ENCODE measurements around the gene USP10.

Gene USP10

DNA sequence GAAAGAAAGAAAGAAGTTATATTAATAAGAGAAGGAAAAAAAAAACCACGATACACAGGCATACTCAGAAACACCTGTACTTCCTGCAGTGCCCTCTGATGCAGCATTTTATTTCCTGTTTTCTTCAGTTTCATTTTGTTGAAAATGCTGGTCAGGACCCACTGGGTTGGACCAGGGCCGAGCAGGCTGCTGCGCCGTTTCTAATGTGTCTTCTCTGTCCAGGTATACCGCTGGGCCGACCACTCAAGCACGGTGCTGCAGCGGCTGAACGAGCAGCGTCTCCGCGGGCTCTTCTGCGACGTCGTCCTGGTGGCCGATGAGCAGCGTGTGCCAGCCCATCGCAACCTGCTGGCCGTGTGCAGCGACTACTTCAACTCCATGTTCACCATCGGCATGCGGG is 43.2 kb upstream of the USP10 start:
- Histone ChIP-seq H3K23ac (ENCODE audit: low read length) (no peak overlapping the region), H3K4me2 (ENCODE audit: low read length) (no peak overlapping the region), H4K8ac (ENCODE audit: low read depth, low read length) (no peak overlapping the region), H4K5ac (ENCODE audit: low read length) (no peak overlapping the region), H3K27ac (ENCODE audit: low read depth, low read length) (no peak overlapping the region), H3K4me1 (ENCODE audit: control insufficient read depth, low read depth, low read length) (no peaks in the 10 kb centered on the region), H3K4ac (ENCODE audit: low read depth, low read length) (no peak overlapping the region), H2AK5ac (ENCODE audit: low read length) (no peak overlapping the region), H3K56ac (ENCODE audit: low read length) (no peak overlapping the region), H2BK5ac (ENCODE audit: low read length) (no peak overlapping the region), H3K4me3 (ENCODE audit: low read length) (no peak overlapping the region), H3K36me3 (ENCODE audit: control insufficient read depth, insufficient read depth, low read length) (peaks cover 2% of the 10 kb centered on the region), H3K27me3 (ENCODE audit: insufficient read depth, low read length, poor library complexity) (no peaks in the 10 kb centered on the region), H3K79me2 (ENCODE audit: control insufficient read depth, insufficient read depth, low read length) (no peaks in the 10 kb centered on the region), H3K18ac (ENCODE audit: low read length) (no peak overlapping the region), H3K79me1 (ENCODE audit: low read length) (no peaks in the 10 kb centered on the region), H3K9ac (ENCODE audit: low read length) (no peak overlapping the region), H2BK15ac (replicated peaks; ENCODE audit: low read depth) (no peak overlapping the region), H2BK120ac (ENCODE audit: low read depth, low read length) (no peak overlapping the region)
- no peak for DNase-seq
- no CpG with 5 or more reads among the region's 22 CpGs for WGBS (ENCODE audit: extremely low coverage, insufficient coverage, low lambda C conversion rate)

DNA sequence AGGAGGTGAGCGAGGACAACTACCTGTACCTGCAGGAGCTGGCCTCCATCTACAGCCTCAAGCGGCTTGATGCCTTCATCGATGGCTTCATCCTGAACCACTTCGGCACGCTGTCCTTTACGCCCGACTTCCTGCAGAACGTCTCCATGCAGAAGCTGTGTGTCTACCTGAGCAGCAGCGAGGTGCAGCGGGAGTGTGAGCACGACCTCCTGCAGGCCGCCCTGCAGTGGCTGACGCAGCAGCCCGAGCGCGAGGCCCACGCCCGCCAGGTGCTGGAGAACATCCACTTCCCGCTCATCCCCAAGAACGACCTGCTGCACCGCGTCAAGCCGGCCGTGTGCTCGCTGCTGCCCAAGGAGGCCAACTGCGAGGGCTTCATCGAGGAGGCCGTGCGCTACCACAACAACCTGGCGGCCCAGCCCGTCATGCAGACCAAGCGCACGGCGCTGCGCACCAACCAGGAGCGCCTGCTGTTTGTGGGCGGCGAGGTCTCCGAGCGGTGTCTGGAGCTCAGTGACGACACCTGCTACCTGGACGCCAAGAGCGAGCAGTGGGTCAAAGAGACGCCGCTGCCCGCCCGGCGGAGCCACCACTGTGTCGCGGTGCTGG is 42.5 kb upstream of the USP10 start:
- Histone ChIP-seq H2BK120ac (ENCODE audit: low read depth, low read length) (no peak overlapping the region), H3K4me3 (ENCODE audit: low read length) (no peak overlapping the region), H3K4ac (ENCODE audit: low read depth, low read length) (no peak overlapping the region), H2AK5ac (ENCODE audit: low read length) (no peak overlapping the region), H3K36me3 (ENCODE audit: control insufficient read depth, insufficient read depth, low read length) (peaks cover 2% of the 10 kb centered on the region), H3K56ac (ENCODE audit: low read length) (no peak overlapping the region), H3K27me3 (ENCODE audit: insufficient read depth, low read length, poor library complexity) (no peaks in the 10 kb centered on the region), H3K79me2 (ENCODE audit: control insufficient read depth, insufficient read depth, low read length) (no peaks in the 10 kb centered on the region), H3K27ac (ENCODE audit: low read depth, low read length) (no peak overlapping the region), H3K79me1 (ENCODE audit: low read length) (no peaks in the 10 kb centered on the region), H3K23ac (ENCODE audit: low read length) (no peak overlapping the region), H2BK15ac (replicated peaks; ENCODE audit: low read depth) (no peak overlapping the region), H4K5ac (ENCODE audit: low read length) (no peak overlapping the region), H2BK5ac (ENCODE audit: low read length) (no peak overlapping the region), H3K4me1 (ENCODE audit: control insufficient read depth, low read depth, low read length) (no peaks in the 10 kb centered on the region), H3K18ac (ENCODE audit: low read length) (no peak overlapping the region), H4K8ac (ENCODE audit: low read depth, low read length) (no peak overlapping the region), H3K9ac (ENCODE audit: low read length) (no peak overlapping the region), H3K4me2 (ENCODE audit: low read length) (no peak overlapping the region)
- DNase-seq: no peak
- WGBS (ENCODE audit: extremely low coverage, insufficient coverage, low lambda C conversion rate): no CpG with 5 or more reads among the region's 50 CpGs

DNA sequence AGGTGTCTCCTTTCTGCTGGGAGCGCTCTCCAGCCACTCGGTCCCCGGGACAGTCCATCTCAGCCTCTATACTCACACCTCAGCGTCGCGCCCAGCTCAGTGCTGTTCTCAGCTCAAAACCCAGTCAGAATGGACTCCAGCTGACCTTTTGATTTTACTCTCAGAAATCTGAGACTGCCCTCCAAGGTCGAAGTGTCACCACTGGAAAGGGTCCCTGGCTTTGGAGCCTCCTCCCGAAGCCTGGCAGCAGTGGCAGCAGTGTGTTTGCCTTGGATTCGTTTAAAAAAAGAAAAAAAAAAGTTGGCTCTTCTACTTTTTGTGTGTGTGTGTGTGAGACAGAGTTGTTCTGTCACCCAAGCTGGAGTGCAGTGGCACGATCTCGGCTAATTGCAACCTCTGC is 41.1 kb upstream of the USP10 start:
- H3K23ac ChIP-seq (ENCODE audit: low read length): no peak overlapping the region
- H3K4me1 ChIP-seq (ENCODE audit: control insufficient read depth, low read depth, low read length): no peaks in the 10 kb centered on the region
- no CpG with 5 or more reads among the region's 11 CpGs for WGBS (ENCODE audit: extremely low coverage, insufficient coverage, low lambda C conversion rate)
- H2AK5ac ChIP-seq (ENCODE audit: low read length): no peak overlapping the region
- DNase-seq: no peak
- no peak overlapping the region for H3K18ac ChIP-seq (ENCODE audit: low read length)
- peaks cover 2% of the 10 kb centered on the region for H3K36me3 ChIP-seq (ENCODE audit: control insufficient read depth, insufficient read depth, low read length)
- no peak overlapping the region for H2BK15ac ChIP-seq (replicated peaks; ENCODE audit: low read depth)
- no peaks in the 10 kb centered on the region for H3K27me3 ChIP-seq (ENCODE audit: insufficient read depth, low read length, poor library complexity)
- no peak overlapping the region for H3K27ac ChIP-seq (ENCODE audit: low read depth, low read length)
- H3K4me3 ChIP-seq (ENCODE audit: low read length): no peak overlapping the region
- H4K5ac ChIP-seq (ENCODE audit: low read length): no peak overlapping the region
- H3K56ac ChIP-seq (ENCODE audit: low read length): no peak overlapping the region
- no peak overlapping the region for H2BK5ac ChIP-seq (ENCODE audit: low read length)
- no peak overlapping the region for H2BK120ac ChIP-seq (ENCODE audit: low read depth, low read length)
- H3K79me2 ChIP-seq (ENCODE audit: control insufficient read depth, insufficient read depth, low read length): no peaks in the 10 kb centered on the region
- no peak overlapping the region for H3K9ac ChIP-seq (ENCODE audit: low read length)
- no peak overlapping the region for H4K8ac ChIP-seq (ENCODE audit: low read depth, low read length)
- no peak overlapping the region for H3K4me2 ChIP-seq (ENCODE audit: low read length)
- no peaks in the 10 kb centered on the region for H3K79me1 ChIP-seq (ENCODE audit: low read length)
- H3K4ac ChIP-seq (ENCODE audit: low read depth, low read length): no peak overlapping the region

DNA sequence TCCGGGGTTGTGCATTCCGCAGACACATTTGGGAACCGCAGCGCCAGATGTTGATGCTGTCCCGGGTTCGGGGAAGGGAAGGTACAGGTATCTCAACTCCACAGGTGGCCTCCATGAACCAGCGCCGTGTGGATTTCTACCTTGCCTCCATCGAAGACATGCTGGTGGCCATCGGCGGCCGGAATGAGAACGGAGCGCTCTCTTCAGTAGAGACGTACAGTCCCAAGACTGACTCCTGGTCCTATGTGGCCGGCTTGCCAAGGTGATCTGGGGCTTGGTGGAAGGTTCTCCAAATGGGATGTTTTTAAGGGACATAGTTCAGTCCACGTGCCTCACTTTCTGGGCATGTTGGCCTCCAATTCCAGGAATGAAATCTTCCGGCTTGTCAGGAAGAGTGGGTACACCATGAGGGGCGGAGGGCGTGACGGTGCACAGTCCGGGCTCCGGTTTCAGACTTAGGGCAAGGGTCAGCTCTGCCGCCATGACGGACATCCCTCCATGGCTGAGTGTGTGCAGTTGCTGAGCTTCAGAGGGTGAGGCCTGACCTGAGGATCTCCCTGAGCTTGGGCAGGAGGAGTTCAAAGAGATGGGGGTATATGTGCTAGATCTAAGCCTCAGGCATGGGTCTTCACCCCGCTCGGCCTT is 40.0 kb upstream of the USP10 start:
- no peak for DNase-seq
- Histone ChIP-seq H3K27me3 (ENCODE audit: insufficient read depth, low read length, poor library complexity) (no peaks in the 10 kb centered on the region), H3K4me2 (ENCODE audit: low read length) (no peak overlapping the region), H2AK5ac (ENCODE audit: low read length) (no peak overlapping the region), H3K4me3 (ENCODE audit: low read length) (no peak overlapping the region), H2BK5ac (ENCODE audit: low read length) (no peak overlapping the region), H3K79me2 (ENCODE audit: control insufficient read depth, insufficient read depth, low read length) (no peaks in the 10 kb centered on the region), H2BK15ac (replicated peaks; ENCODE audit: low read depth) (no peak overlapping the region), H3K56ac (ENCODE audit: low read length) (no peak overlapping the region), H3K79me1 (ENCODE audit: low read length) (no peaks in the 10 kb centered on the region), H3K36me3 (ENCODE audit: control insufficient read depth, insufficient read depth, low read length) (peaks cover 4% of the 10 kb centered on the region), H3K4ac (ENCODE audit: low read depth, low read length) (no peak overlapping the region), H4K8ac (ENCODE audit: low read depth, low read length) (no peak overlapping the region), H2BK120ac (ENCODE audit: low read depth, low read length) (no peak overlapping the region), H3K4me1 (ENCODE audit: control insufficient read depth, low read depth, low read length) (no peaks in the 10 kb centered on the region), H3K18ac (ENCODE audit: low read length) (no peak overlapping the region), H3K9ac (ENCODE audit: low read length) (no peak overlapping the region), H3K23ac (ENCODE audit: low read length) (no peak overlapping the region), H4K5ac (ENCODE audit: low read length) (no peak overlapping the region), H3K27ac (ENCODE audit: low read depth, low read length) (no peak overlapping the region)
- no CpG with 5 or more reads among the region's 27 CpGs for WGBS (ENCODE audit: extremely low coverage, insufficient coverage, low lambda C conversion rate)

DNA sequence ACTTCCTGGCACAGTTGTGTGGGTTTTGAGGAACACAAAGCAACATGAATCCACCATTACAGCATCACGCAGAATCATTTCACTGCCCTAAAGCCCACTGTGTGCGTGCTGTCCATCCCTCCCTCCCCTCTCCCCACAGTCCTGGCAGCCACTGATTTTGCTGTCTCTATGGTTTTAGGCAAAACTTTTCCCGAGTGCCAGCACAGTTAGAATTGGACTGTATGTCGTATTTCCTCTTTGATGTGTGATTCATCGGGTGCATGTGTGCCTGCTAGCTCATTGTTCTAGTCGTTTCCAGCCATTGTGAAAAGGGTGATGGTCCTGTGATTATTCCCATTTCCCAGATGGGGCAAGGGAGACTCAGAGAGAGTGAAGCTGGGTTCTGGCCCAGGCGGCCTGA is 38.8 kb upstream of the USP10 start:
- Histone ChIP-seq H2BK120ac (ENCODE audit: low read depth, low read length) (no peak overlapping the region), H3K56ac (ENCODE audit: low read length) (no peak overlapping the region), H4K5ac (ENCODE audit: low read length) (no peak overlapping the region), H3K9ac (ENCODE audit: low read length) (no peak overlapping the region), H3K4me3 (ENCODE audit: low read length) (no peak overlapping the region), H2BK5ac (ENCODE audit: low read length) (no peak overlapping the region), H3K79me2 (ENCODE audit: control insufficient read depth, insufficient read depth, low read length) (no peaks in the 10 kb centered on the region), H3K79me1 (ENCODE audit: low read length) (no peaks in the 10 kb centered on the region), H3K4me1 (ENCODE audit: control insufficient read depth, low read depth, low read length) (no peaks in the 10 kb centered on the region), H3K4ac (ENCODE audit: low read depth, low read length) (no peak overlapping the region), H3K36me3 (ENCODE audit: control insufficient read depth, insufficient read depth, low read length) (peaks cover 4% of the 10 kb centered on the region), H3K18ac (ENCODE audit: low read length) (no peak overlapping the region), H3K23ac (ENCODE audit: low read length) (no peak overlapping the region), H3K4me2 (ENCODE audit: low read length) (no peak overlapping the region), H2BK15ac (replicated peaks; ENCODE audit: low read depth) (no peak overlapping the region), H4K8ac (ENCODE audit: low read depth, low read length) (no peak overlapping the region), H3K27ac (ENCODE audit: low read depth, low read length) (no peak overlapping the region), H2AK5ac (ENCODE audit: low read length) (no peak overlapping the region), H3K27me3 (ENCODE audit: insufficient read depth, low read length, poor library complexity) (no peaks in the 10 kb centered on the region)
- DNase-seq: no peak
- no CpG with 5 or more reads among the region's 7 CpGs for WGBS (ENCODE audit: extremely low coverage, insufficient coverage, low lambda C conversion rate)

Measured in mesendoderm (in vitro differentiated cells).